Spleen (tissue), 7 donors: ENCODE results near the gene PGLYRP3.

Source experiments
- CTCF ChIP-seq, 11 experiments: fragments of 200-600 bp in 7 of 11; fragments of 450-650 bp in 4 of 11; sonication (generic) in 4 of 11; IDR thresholded peaks in 8 of 11; conservative IDR thresholded peaks in 3 of 11; 1 replicate in 7 of 11; 2 replicates in 4 of 11; pipeline versions ENCODE4 v1.4.0 to v1.8.0; 2016 to 2021; ENCODE audit warnings: antibody characterized with exemption in 11 of 11, inconsistent platforms in 4 of 11, mild to moderate bottlenecking in 1 of 11
- POLR2AphosphoS5 ChIP-seq, 3 donors: sonication (generic); formaldehyde crosslinking; IDR thresholded peaks; one replicate each; pipeline ENCODE4 v1.5.1; 2017; ENCODE audit warnings: antibody characterized with exemption in 3 of 3
- donor health status: DM: no; HTN: no; CAD: no; lungs with moderate emphysema.
- donor health status: DM: no; HTN: no; CAD: no.
- donor health status: DM: no; HTN: no; CAD: no.

DNA sequence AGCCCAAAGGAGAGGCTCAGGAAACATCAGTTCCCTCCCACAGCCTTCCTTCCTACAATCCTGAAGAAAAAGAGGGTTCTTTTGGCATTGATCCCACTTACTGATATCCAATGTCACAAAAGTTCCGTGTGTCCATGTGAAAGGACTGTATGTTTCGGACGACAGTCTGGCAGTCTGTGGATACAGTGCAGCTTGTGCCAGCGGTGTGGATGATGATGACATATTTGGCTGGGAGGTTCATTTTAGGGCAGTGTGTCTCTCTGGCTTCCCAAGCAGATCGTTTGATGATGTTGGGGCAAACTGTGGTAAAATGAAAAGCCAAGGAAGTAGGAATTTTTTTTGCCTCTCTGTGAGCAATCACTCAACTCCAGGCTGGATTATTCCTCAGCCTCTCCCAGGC lies 10.4 kb downstream of the PGLYRP3 start:
- TF ChIP-seq POLR2AphosphoS5 (IDR thresholded peaks at IDR 0.05) (no peak), CTCF (IDR thresholded peaks at IDR 0.05 in 8 of 11, conservative IDR thresholded peaks at IDR 0.05 in 3 of 11) (no peak)
